Vagina (tissue), 2 donors: Measurements from ENCODE around the gene PHTF2. TPM values are rescaled to one million over a fixed set of nuclear protein-coding genes. Genes with fewer than 3 reads are reported as not detected.

ENCODE experiments used
- DNase-seq, 2 donors: peaks; one replicate each; pipeline ENCODE4 v3.0.0-alpha.2; 2017; ENCODE audit errors: extremely low spot score in 2 of 2
- H3K27ac ChIP-seq: fragments of 200-600 bp; sonication (generic); one replicate; pipeline ENCODE4 v1.5.1; 2019
- H3K27me3 ChIP-seq: fragments of 200-600 bp; sonication (generic); one replicate; pipeline ENCODE4 v1.5.1; 2019
- H3K36me3 ChIP-seq, 2 donors: fragments of 200-600 bp; sonication (generic); one replicate each; pipeline ENCODE4 v1.5.1; 2017 to 2019
- H3K4me1 ChIP-seq: fragments of 200-600 bp; sonication (generic); one replicate; pipeline ENCODE4 v1.5.1; 2019
- H3K4me3 ChIP-seq, 2 donors: fragments of 200-600 bp; sonication (generic); 1 replicate in 1 of 2; 2 replicates in 1 of 2; pipeline ENCODE4 v1.5.1; 2016 to 2019
- H3K9me3 ChIP-seq: fragments of 200-600 bp; sonication (generic); one replicate; pipeline ENCODE4 v1.5.1; 2019
- POLR2A ChIP-seq, 2 donors: fragments of 450-650 bp; IDR thresholded peaks; one replicate each; pipeline ENCODE4 v1.6.1; 2017; ENCODE audit warnings: antibody characterized with exemption in 2 of 2, mild to moderate bottlenecking in 2 of 2, moderate library complexity in 2 of 2
- POLR2AphosphoS5 ChIP-seq, 2 donors: sonication (generic); formaldehyde crosslinking; IDR thresholded peaks; one replicate each; pipeline ENCODE4 v1.9.0; 2017; ENCODE audit warnings: antibody characterized with exemption in 2 of 2, mild to moderate bottlenecking in 2 of 2, low read depth in 1 of 2; ENCODE audit not compliant: insufficient read depth in 1 of 2
- intact Hi-C: fragments of 100-400 bp; cut with DNase I; formaldehyde crosslinking; loops from one replicate; pipeline ENCODE4 v1.15.1; 2023
- total RNA-seq: library from RNA; depleted of rRNA; stranded (reverse); fragments of >200 nt; gene quantifications from one replicate; pipeline ENCODE4 v1.2.3, GENCODE V29; 2016
- TF ChIP-seq, protein P1 (sequence below), 3 experiments: fragments of 450-650 bp in 2 of 3; fragments of 200-600 bp in 1 of 3; sonication (generic) in 1 of 3; IDR thresholded peaks; one replicate each; pipeline ENCODE4 v1.5.1; 2017 to 2019; ENCODE audit warnings: antibody characterized with exemption in 3 of 3, mild to moderate bottlenecking in 2 of 3, moderate library complexity in 2 of 3

Gene PHTF2
- total RNA-seq, 1 donor from 2014 or later = 12.0 TPM

DNA sequence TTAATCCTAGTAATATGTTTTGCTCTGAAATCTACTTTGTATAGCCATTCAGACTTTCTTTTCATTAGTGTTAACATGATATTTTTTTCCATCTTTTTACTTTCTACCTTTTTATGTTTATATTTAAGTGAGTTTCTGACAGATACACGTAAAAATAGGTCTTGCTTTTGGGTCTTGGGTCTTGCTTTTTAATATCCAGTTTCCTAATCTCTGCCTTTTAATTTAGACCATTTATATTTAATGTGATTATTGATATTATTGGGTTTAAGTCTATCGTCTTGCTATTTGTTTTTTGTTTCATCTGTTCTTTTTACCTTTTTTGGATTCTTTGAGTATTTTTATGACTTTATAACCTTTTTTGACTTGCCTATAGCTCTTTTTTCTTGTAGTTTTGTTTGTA, 7.9 kb downstream of the PHTF2 start:
- peaks cover 12% of the 10 kb centered on the region for H3K4me1 ChIP-seq
- intact Hi-C loops = no loop called here
- TF ChIP-seq POLR2AphosphoS5 (IDR thresholded peaks at IDR 0.05; ENCODE audit: insufficient read depth in 1 of 2, low read depth in 1 of 2) (no peak), POLR2A (IDR thresholded peaks at IDR 0.05) (no peak)
- TF ChIP-seq, protein P1, sequence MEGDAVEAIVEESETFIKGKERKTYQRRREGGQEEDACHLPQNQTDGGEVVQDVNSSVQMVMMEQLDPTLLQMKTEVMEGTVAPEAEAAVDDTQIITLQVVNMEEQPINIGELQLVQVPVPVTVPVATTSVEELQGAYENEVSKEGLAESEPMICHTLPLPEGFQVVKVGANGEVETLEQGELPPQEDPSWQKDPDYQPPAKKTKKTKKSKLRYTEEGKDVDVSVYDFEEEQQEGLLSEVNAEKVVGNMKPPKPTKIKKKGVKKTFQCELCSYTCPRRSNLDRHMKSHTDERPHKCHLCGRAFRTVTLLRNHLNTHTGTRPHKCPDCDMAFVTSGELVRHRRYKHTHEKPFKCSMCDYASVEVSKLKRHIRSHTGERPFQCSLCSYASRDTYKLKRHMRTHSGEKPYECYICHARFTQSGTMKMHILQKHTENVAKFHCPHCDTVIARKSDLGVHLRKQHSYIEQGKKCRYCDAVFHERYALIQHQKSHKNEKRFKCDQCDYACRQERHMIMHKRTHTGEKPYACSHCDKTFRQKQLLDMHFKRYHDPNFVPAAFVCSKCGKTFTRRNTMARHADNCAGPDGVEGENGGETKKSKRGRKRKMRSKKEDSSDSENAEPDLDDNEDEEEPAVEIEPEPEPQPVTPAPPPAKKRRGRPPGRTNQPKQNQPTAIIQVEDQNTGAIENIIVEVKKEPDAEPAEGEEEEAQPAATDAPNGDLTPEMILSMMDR (IDR thresholded peaks at IDR 0.05) = no peak

DNA sequence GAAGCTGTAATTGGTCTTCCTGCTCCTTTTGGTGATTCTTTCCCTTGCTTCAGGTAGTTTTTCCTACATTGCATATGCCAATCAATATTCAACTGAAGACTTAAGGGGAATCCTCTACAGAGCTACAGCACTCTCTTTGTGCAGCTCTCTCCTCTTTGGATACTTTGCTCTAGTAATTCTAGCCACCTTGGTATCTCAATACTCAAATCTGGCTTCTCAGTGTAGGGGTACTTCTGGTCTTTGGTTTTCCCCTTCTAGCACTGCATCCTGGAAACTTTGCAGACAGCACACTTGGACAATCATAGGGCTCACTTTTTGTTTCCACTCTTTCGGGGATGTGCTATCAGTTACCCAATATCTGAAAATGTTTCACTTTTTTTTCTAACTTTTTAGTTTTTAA, 9.9 kb downstream of the PHTF2 start:
- intact Hi-C loops = no loop called here
- no peak overlapping the region for H3K27ac ChIP-seq

More for the DNA sequence above, 7.9 kb downstream of the PHTF2 start:
- DNase-seq = no peak
- H3K36me3 ChIP-seq = no peaks in the 10 kb centered on the region
- no peak overlapping the region for H3K4me3 ChIP-seq
- no peaks in the 10 kb centered on the region for H3K9me3 ChIP-seq
- H3K27ac ChIP-seq = no peak overlapping the region
- no peaks in the 10 kb centered on the region for H3K27me3 ChIP-seq

DNA sequence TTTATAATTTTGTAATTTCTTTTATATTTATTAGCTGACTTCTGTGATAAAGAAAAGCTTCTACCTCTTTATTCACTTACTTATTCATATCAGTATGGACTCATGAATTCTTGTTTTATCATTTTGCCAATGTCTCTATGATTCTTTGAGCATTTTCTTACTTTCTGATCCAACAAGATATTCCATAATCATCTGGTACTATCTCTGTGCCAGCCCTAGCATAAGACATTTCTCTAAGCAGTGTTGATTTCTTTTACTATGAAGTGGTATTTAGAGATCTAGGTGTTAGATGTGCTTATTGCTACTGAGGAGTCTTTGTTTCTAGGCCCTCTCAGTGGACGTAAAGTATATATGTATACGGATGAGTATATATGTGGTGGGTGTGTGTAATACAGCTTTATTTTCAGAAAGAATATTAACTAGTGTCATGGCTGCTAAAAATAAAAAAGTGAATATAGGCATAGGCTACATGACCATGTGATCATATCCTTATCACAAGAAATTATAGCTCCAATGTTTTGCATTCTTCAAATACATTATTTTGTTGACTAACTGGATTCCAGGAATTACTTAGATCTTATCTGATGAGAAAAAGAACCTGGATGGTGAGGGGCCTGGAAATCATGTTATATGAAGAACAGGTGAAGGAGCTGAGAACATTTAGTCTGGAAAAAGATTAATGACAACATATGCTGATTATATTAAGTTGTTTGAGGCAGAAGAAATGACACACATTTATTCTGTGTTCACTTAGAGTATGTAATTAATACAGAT, 13.1 kb downstream of the PHTF2 start:
- H3K4me1 ChIP-seq = no peaks in the 10 kb centered on the region
- intact Hi-C loops = no loop called here
- H3K27ac ChIP-seq = no peak overlapping the region
- no peaks in the 10 kb centered on the region for H3K9me3 ChIP-seq
- no peaks in the 10 kb centered on the region for H3K27me3 ChIP-seq
- no peaks in the 10 kb centered on the region for H3K36me3 ChIP-seq
- H3K4me3 ChIP-seq = no peak overlapping the region
- no peak for TF ChIP-seq POLR2A (IDR thresholded peaks at IDR 0.05)
- no peak for TF ChIP-seq POLR2AphosphoS5 (IDR thresholded peaks at IDR 0.05; ENCODE audit: insufficient read depth in 1 of 2, low read depth in 1 of 2)
- TF ChIP-seq, protein P1 (IDR thresholded peaks at IDR 0.05) = no peak
- no peak for DNase-seq

More for the DNA sequence above, 9.9 kb downstream of the PHTF2 start:
- Histone ChIP-seq H3K4me3 (no peak overlapping the region), H3K9me3 (no peaks in the 10 kb centered on the region), H3K36me3 (no peaks in the 10 kb centered on the region), H3K4me1 (no peaks in the 10 kb centered on the region), H3K27me3 (no peaks in the 10 kb centered on the region)
- no peak for DNase-seq
- TF ChIP-seq, protein P1 (IDR thresholded peaks at IDR 0.05) = no peak
- TF ChIP-seq POLR2A (IDR thresholded peaks at IDR 0.05) = no peak
- no peak for TF ChIP-seq POLR2AphosphoS5 (IDR thresholded peaks at IDR 0.05; ENCODE audit: insufficient read depth in 1 of 2, low read depth in 1 of 2)

DNA sequence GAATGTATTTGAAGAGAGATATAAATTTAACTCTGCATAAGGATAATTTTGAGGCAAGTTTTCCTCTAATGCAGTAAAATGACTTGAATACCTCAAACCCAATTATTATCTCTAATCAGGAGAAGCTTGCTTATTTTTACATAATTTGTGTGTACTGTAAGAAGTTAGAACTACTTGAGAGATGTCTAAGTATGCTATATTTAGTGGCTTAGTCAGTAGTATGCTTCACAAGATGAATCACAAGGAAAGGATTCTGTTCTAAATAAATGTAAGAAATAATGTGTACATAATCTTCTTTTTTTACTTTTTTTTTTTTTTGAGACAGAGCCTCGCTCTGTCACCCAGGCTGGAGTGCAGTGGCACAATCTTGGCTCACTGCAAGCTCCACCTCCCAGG, 13.7 kb downstream of the PHTF2 start:
- TF ChIP-seq POLR2AphosphoS5 (IDR thresholded peaks at IDR 0.05; ENCODE audit: insufficient read depth in 1 of 2, low read depth in 1 of 2) (no peak), POLR2A (IDR thresholded peaks at IDR 0.05) (no peak)
- TF ChIP-seq, protein P1 (IDR thresholded peaks at IDR 0.05) = no peak
- intact Hi-C loops = no loop called here
- H3K4me1 ChIP-seq = no peaks in the 10 kb centered on the region
- peaks cover 0 to 1% of the 10 kb centered on the region in 2 donors for H3K36me3 ChIP-seq
- DNase-seq = no peak
- H3K4me3 ChIP-seq = no peak overlapping the region
- H3K27ac ChIP-seq = no peak overlapping the region
- H3K27me3 ChIP-seq = no peaks in the 10 kb centered on the region
- H3K9me3 ChIP-seq = no peaks in the 10 kb centered on the region

DNA sequence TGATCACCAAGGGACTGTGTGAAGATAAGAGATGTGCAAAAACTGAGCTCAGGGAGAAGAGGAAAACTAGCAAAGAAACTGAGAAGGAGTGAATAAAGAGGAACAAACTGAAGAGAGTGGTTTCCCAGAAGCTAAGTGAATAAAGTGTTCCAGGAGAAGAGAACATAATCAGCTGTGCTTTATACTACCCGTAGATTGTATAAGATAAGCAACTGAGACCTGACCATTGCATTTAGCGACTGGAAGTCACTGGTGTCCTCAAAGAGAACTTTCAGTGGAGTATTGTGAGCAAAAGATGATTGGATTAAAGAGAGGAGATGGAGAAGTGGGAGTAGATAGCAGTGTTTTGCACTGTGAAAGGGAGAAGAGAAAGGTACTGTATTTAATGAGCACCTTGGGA, 14.6 kb downstream of the PHTF2 start:
- Histone ChIP-seq H3K36me3 (peaks cover 0 to 3% of the 10 kb centered on the region in 2 donors), H3K27me3 (no peaks in the 10 kb centered on the region), H3K27ac (no peak overlapping the region), H3K4me1 (no peaks in the 10 kb centered on the region), H3K4me3 (no peak overlapping the region), H3K9me3 (peaks cover under 1% of the 10 kb centered on the region)
- no peak for DNase-seq
- TF ChIP-seq POLR2A (IDR thresholded peaks at IDR 0.05) = no peak
- TF ChIP-seq POLR2AphosphoS5 (IDR thresholded peaks at IDR 0.05; ENCODE audit: insufficient read depth in 1 of 2, low read depth in 1 of 2) = no peak
- TF ChIP-seq, protein P1 (IDR thresholded peaks at IDR 0.05) = no peak
- intact Hi-C loops = loop anchor here (1.0 kb wide), 1 partner anchor 37 kb away; no protein-coding TSS in a partner anchor
